ENCODE measurements around the gene MDM4.

The MDM4 gene

GRCh38 chr1:204499511-204500468 lies 16.4 kb upstream of the MDM4 start:
- no peaks in the 10 kb centered on the region for H3K36me3 Mint-ChIP-seq (ENCODE audit: low read depth)
- no peak overlapping the region for H3K4me3 Mint-ChIP-seq
- intact Hi-C loops (cut with micrococcal nuclease), result no loop called here
- peaks cover 32% of the 10 kb centered on the region for H3K4me1 Mint-ChIP-seq (ENCODE audit: low read depth)
- H3K27ac Mint-ChIP-seq, result no peak overlapping the region
- H3K27me3 Mint-ChIP-seq, result peaks cover 19% of the 10 kb centered on the region
- no peaks in the 10 kb centered on the region for H3K9me3 Mint-ChIP-seq

- no peaks in the 10 kb centered on the region for H3K9me3 Mint-ChIP-seq
- no peaks in the 10 kb centered on the region for H3K36me3 Mint-ChIP-seq (ENCODE audit: low read depth)
- H3K27me3 Mint-ChIP-seq, result peaks cover 2% of the 10 kb centered on the region
- intact Hi-C loops (cut with micrococcal nuclease), result no loop called here
- H3K4me1 Mint-ChIP-seq (ENCODE audit: low read depth), result peaks cover 32% of the 10 kb centered on the region
- no peak overlapping the region for H3K4me3 Mint-ChIP-seq
- no peak overlapping the region for H3K27ac Mint-ChIP-seq
Observed at GRCh38 chr1:204502241-204502640, 14.0 kb upstream of the MDM4 start.

GRCh38 chr1:204503122-204503912 lies 12.9 kb upstream of the MDM4 start:
- H3K4me1 Mint-ChIP-seq (ENCODE audit: low read depth), result peaks cover 43% of the 10 kb centered on the region
- H3K9me3 Mint-ChIP-seq, result no peaks in the 10 kb centered on the region
- H3K27ac Mint-ChIP-seq, result no peak overlapping the region
- intact Hi-C loops (cut with micrococcal nuclease), result loop anchor here (1.0 kb wide), 1 partner anchor 57 kb away; no protein-coding TSS in a partner anchor
- no peak overlapping the region for H3K4me3 Mint-ChIP-seq
- H3K27me3 Mint-ChIP-seq, result no peaks in the 10 kb centered on the region
- no peaks in the 10 kb centered on the region for H3K36me3 Mint-ChIP-seq (ENCODE audit: low read depth)

GRCh38 chr1:204503913-204504519 lies 12.2 kb upstream of the MDM4 start:
- Mint-ChIP-seq H3K27me3 (no peaks in the 10 kb centered on the region), H3K9me3 (no peaks in the 10 kb centered on the region), H3K4me3 (no peak overlapping the region), H3K36me3 (ENCODE audit: low read depth) (no peaks in the 10 kb centered on the region), H3K27ac (no peak overlapping the region), H3K4me1 (ENCODE audit: low read depth) (peaks cover 36% of the 10 kb centered on the region)
- intact Hi-C loops (cut with micrococcal nuclease), result loop anchor here (1.0 kb wide), 1 partner anchor 58 kb away; no protein-coding TSS in a partner anchor

- peak overlapping the region; percentile 92 for H3K27ac Mint-ChIP-seq
- no peaks in the 10 kb centered on the region for H3K36me3 Mint-ChIP-seq (ENCODE audit: low read depth)
- H3K4me1 Mint-ChIP-seq (ENCODE audit: low read depth), result peaks cover 28% of the 10 kb centered on the region
- peak overlapping the region; percentile 90 for H3K4me3 Mint-ChIP-seq
- intact Hi-C loops (cut with micrococcal nuclease), result loop anchor here (5.0 kb wide), 1 partner anchor 93 kb away; the partner anchor contains the start of gene PPP1R15B
- H3K27me3 Mint-ChIP-seq, result no peaks in the 10 kb centered on the region
- no peaks in the 10 kb centered on the region for H3K9me3 Mint-ChIP-seq
Observed at GRCh38 chr1:204505674-204506200, 10.5 kb upstream of the MDM4 start.

GRCh38 chr1:204506201-204506968 lies 9.8 kb upstream of the MDM4 start:
- Mint-ChIP-seq H3K36me3 (ENCODE audit: low read depth) (no peaks in the 10 kb centered on the region), H3K27me3 (no peaks in the 10 kb centered on the region), H3K27ac (peak overlapping the region; percentile 92), H3K9me3 (no peaks in the 10 kb centered on the region), H3K4me1 (ENCODE audit: low read depth) (peaks cover 34% of the 10 kb centered on the region), H3K4me3 (peak overlapping the region; percentile 90)
- intact Hi-C loops (cut with micrococcal nuclease), result loop anchor here (5.0 kb wide), 1 partner anchor 94 kb away; the partner anchor contains the start of gene PPP1R15B

- no peaks in the 10 kb centered on the region for H3K9me3 Mint-ChIP-seq
- intact Hi-C loops (cut with micrococcal nuclease), result loop anchor here (1.0 to 5.0 kb wide), 2 partner anchors 9 to 95 kb away; partner anchors contain the start of genes MDM4 and PPP1R15B
- no peaks in the 10 kb centered on the region for H3K27me3 Mint-ChIP-seq
- H3K4me3 Mint-ChIP-seq, result peak overlapping the region; percentile 90
- H3K27ac Mint-ChIP-seq, result peak overlapping the region; percentile 92
- H3K4me1 Mint-ChIP-seq (ENCODE audit: low read depth), result peaks cover 37% of the 10 kb centered on the region
- no peaks in the 10 kb centered on the region for H3K36me3 Mint-ChIP-seq (ENCODE audit: low read depth)
Observed at GRCh38 chr1:204506969-204507316, 9.3 kb upstream of the MDM4 start.

- Mint-ChIP-seq H3K27ac (peak overlapping the region; percentile 92), H3K36me3 (ENCODE audit: low read depth) (no peaks in the 10 kb centered on the region), H3K9me3 (no peaks in the 10 kb centered on the region), H3K4me3 (peak overlapping the region; percentile 90), H3K4me1 (ENCODE audit: low read depth) (peaks cover 37% of the 10 kb centered on the region), H3K27me3 (no peaks in the 10 kb centered on the region)
- intact Hi-C loops (cut with micrococcal nuclease), result loop anchor here (1.0 to 5.0 kb wide), 2 partner anchors 9 to 95 kb away; partner anchors contain the start of genes MDM4 and PPP1R15B
Observed at GRCh38 chr1:204507317-204508105, 8.7 kb upstream of the MDM4 start.

GRCh38 chr1:204509186-204509635 lies 7.0 kb upstream of the MDM4 start:
- Mint-ChIP-seq H3K27ac (peak overlapping the region; percentile 92), H3K4me1 (ENCODE audit: low read depth) (peaks cover 41% of the 10 kb centered on the region), H3K9me3 (no peaks in the 10 kb centered on the region), H3K4me3 (no peak overlapping the region), H3K27me3 (no peaks in the 10 kb centered on the region), H3K36me3 (ENCODE audit: low read depth) (no peaks in the 10 kb centered on the region)
- intact Hi-C loops (cut with micrococcal nuclease), result loop anchor here (5.0 kb wide), 1 partner anchor 97 kb away; the partner anchor contains the start of gene PPP1R15B

- Mint-ChIP-seq H3K4me1 (ENCODE audit: low read depth) (peaks cover 41% of the 10 kb centered on the region), H3K27me3 (no peaks in the 10 kb centered on the region), H3K27ac (peak overlapping the region; percentile 73), H3K9me3 (no peaks in the 10 kb centered on the region), H3K36me3 (ENCODE audit: low read depth) (no peaks in the 10 kb centered on the region), H3K4me3 (no peak overlapping the region)
- intact Hi-C loops (cut with micrococcal nuclease), result no loop called here
Observed at GRCh38 chr1:204511366-204511765, 4.8 kb upstream of the MDM4 start.

- intact Hi-C loops (cut with micrococcal nuclease), result no loop called here
- Mint-ChIP-seq H3K36me3 (ENCODE audit: low read depth) (peaks cover 8% of the 10 kb centered on the region), H3K27me3 (no peaks in the 10 kb centered on the region), H3K4me3 (peak overlapping the region; percentile 66), H3K27ac (peak overlapping the region; percentile 95), H3K9me3 (no peaks in the 10 kb centered on the region), H3K4me1 (ENCODE audit: low read depth) (peaks cover 39% of the 10 kb centered on the region)
Observed at GRCh38 chr1:204513117-204513716, 3.0 kb upstream of the MDM4 start.

- Mint-ChIP-seq H3K36me3 (ENCODE audit: low read depth) (peaks cover 25% of the 10 kb centered on the region), H3K27ac (no peak overlapping the region), H3K9me3 (no peaks in the 10 kb centered on the region), H3K4me1 (ENCODE audit: low read depth) (peaks cover 53% of the 10 kb centered on the region), H3K4me3 (no peak overlapping the region), H3K27me3 (no peaks in the 10 kb centered on the region)
- intact Hi-C loops (cut with micrococcal nuclease), result no loop called here
Observed at GRCh38 chr1:204514828-204515227, 1.4 kb upstream of the MDM4 start.
